Omental fat pad (tissue), 4 donors: Measurements from ENCODE around the gene CGRRF1. TPM values are rescaled to one million over a fixed set of nuclear protein-coding genes. Genes with fewer than 3 reads are reported as not detected.

Experiments used
- ATAC-seq: fragments of 150-250 bp; one replicate; pipeline ENCODE4 v1.9.1; 2016; ENCODE audit warnings: mild to moderate bottlenecking, moderate library complexity; ENCODE audit not compliant: low FRiP score
- DNase-seq: peaks from one replicate; pipeline ENCODE4 v3.0.0-alpha.2; 2019; ENCODE audit warnings: low spot score
- total RNA-seq, 4 donors: library from RNA; depleted of rRNA; stranded (reverse); fragments of >200 nt; gene quantifications; one replicate each; pipeline ENCODE4 v1.1.0, GENCODE V29; 2016
- TF ChIP-seq, protein P1 (sequence below), 3 donors: fragments of 450-650 bp; IDR thresholded peaks; one replicate each; pipeline ENCODE4 v1.5.1; 2016 to 2017; ENCODE audit warnings: antibody characterized with exemption in 3 of 3, mild to moderate bottlenecking in 3 of 3, moderate library complexity in 2 of 3

Gene CGRRF1
- total RNA-seq, 4 donors from 2014 or later, result 18.0 to 21.8 (median 18.9) TPM

GRCh38 chr14:54572316-54572715 lies 62.6 kb downstream of the CGRRF1 start:
- TF ChIP-seq, protein P1, sequence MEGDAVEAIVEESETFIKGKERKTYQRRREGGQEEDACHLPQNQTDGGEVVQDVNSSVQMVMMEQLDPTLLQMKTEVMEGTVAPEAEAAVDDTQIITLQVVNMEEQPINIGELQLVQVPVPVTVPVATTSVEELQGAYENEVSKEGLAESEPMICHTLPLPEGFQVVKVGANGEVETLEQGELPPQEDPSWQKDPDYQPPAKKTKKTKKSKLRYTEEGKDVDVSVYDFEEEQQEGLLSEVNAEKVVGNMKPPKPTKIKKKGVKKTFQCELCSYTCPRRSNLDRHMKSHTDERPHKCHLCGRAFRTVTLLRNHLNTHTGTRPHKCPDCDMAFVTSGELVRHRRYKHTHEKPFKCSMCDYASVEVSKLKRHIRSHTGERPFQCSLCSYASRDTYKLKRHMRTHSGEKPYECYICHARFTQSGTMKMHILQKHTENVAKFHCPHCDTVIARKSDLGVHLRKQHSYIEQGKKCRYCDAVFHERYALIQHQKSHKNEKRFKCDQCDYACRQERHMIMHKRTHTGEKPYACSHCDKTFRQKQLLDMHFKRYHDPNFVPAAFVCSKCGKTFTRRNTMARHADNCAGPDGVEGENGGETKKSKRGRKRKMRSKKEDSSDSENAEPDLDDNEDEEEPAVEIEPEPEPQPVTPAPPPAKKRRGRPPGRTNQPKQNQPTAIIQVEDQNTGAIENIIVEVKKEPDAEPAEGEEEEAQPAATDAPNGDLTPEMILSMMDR (IDR thresholded peaks at IDR 0.05), result no peak
- DNase-seq, result no peak
- ATAC-seq, result no peak

GRCh38 chr14:54574528-54574927 lies 64.8 kb downstream of the CGRRF1 start:
- no peak for ATAC-seq
- no peak for DNase-seq
- TF ChIP-seq, protein P1 (IDR thresholded peaks at IDR 0.05), result no peak

- no peak for ATAC-seq
- TF ChIP-seq, protein P1 (IDR thresholded peaks at IDR 0.05), result no peak
- no peak for DNase-seq
These were observed 67.8 kb downstream of the CGRRF1 start for GRCh38 chr14:54577494-54577893.

DNA sequence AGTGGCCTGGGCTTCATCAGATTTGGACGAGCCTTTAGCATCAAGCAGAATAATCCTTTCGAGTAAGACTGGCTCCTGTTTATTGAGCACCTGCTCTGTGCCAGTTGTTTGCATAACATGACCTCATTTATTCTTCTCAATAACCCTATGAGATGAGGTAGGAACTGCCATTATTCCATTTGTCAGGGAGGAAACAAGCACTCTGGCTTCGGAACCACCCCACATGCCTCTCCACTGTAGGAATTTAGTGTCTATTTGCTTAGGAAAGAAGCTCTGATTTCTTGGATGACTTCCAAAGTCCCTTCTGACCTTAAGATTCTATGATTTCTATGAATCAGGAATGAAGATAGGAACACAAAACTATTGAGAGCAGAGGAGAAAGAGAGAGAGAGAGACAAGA lies 68.3 kb downstream of the CGRRF1 start:
- TF ChIP-seq, protein P1 (IDR thresholded peaks at IDR 0.05), result no peak
- DNase-seq (no peak), ATAC-seq (no peak)

DNA sequence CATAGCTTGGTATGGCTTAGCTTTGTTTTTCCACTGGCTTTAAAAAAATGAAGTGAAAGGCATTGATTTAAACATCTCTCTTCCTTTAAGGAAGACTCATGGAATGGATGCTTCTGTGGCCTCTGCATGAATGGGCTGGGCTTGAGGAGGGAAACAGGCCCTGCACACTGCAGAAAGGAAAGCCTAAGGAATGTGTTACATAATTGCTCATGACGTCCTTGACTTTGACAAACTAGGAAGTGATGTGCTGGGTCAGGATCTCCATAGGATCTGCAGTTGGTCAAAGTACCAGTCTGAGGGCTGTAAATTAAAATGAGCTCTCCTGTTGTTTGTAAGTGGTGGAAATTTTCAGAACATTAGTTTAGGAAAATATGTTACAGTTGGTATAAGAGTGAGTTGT lies 69.9 kb downstream of the CGRRF1 start:
- ATAC-seq (no peak), DNase-seq (no peak)
- TF ChIP-seq, protein P1 (IDR thresholded peaks at IDR 0.05), result no peak

- TF ChIP-seq, protein P1 (IDR thresholded peaks at IDR 0.05), result no peak
- DNase-seq, result no peak
- ATAC-seq, result no peak
These were observed 71.2 kb downstream of the CGRRF1 start for GRCh38 chr14:54580933-54581332.

GRCh38 chr14:54582334-54582733 lies 72.6 kb downstream of the CGRRF1 start:
- DNase-seq, result no peak
- no peak for ATAC-seq
- TF ChIP-seq, protein P1 (IDR thresholded peaks at IDR 0.05), result no peak
